Activated naive CD4-positive, alpha-beta T cell treated with anti-CD3 and anti-CD28 coated beads for 36 hours (primary cell): ENCODE results near the gene MYOD1. TPM values are rescaled to one million over a fixed set of nuclear protein-coding genes. Genes with fewer than 3 reads are reported as not detected.

Experiments used
- CTCF ChIA-PET: fragments of 350-600 bp; sonication (Branson Sonifier 250); formaldehyde crosslinking; loops from one replicate; lab custom pipeline; 2021; ENCODE audit warnings: antibody characterized with exemption; lab: Charles Lee
- DNase-seq: peaks from one replicate; pipeline ENCODE4 v3.0.0-alpha.2; 2020
- H3K27ac Mint-ChIP-seq: one replicate; pipeline ENCODE4 v1.8.0; 2021; ENCODE audit warnings: mild to moderate bottlenecking, mixed read lengths
- H3K27me3 Mint-ChIP-seq: one replicate; pipeline ENCODE4 v1.8.0; 2021; ENCODE audit warnings: low read depth, mixed read lengths
- H3K36me3 Mint-ChIP-seq: one replicate; pipeline ENCODE4 v1.8.0; 2021; ENCODE audit warnings: low read depth, mixed read lengths
- H3K4me1 Mint-ChIP-seq: one replicate; pipeline ENCODE4 v1.8.0; 2021; ENCODE audit warnings: low read depth, mixed read lengths
- H3K4me3 Mint-ChIP-seq: one replicate; pipeline ENCODE4 v1.8.0; 2021; ENCODE audit warnings: mild to moderate bottlenecking, moderate library complexity, mixed read lengths
- H3K9me3 Mint-ChIP-seq: one replicate; pipeline ENCODE4 v1.8.0; 2021; ENCODE audit warnings: mixed read lengths
- intact Hi-C: fragments of 100-400 bp; cut with micrococcal nuclease; formaldehyde crosslinking; loops from one replicate; pipeline ENCODE4 v1.15.1; 2023
- total RNA-seq, 2 experiments: library from RNA; stranded (reverse); gene quantifications; one replicate each; pipeline ENCODE4 v1.2.3, GENCODE V29; 2021

MYOD1 gene
- total RNA-seq, 2 experiments from 2014 or later: not detected

DNA sequence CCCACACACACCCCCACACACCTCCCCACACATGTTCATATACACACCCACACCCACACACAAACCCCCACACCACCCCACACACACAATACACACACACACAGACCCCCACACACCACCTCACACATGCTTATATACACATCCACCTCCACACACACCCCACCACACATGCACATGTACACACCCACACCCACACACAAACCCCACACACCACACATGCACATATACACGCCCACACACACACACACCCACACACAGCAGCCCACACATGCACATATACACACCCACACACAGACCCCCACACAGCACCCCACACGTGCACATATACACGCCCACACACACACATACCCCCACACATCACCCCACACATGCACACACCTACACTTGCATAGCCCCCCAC is 44.3 kb downstream of the MYOD1 start:
- Mint-ChIP-seq H3K27me3 (no peaks in the 10 kb centered on the region), H3K4me1 (no peaks in the 10 kb centered on the region), H3K9me3 (no peaks in the 10 kb centered on the region), H3K27ac (no peak overlapping the region), H3K36me3 (no peaks in the 10 kb centered on the region), H3K4me3 (no peak overlapping the region)
- DNase-seq: no peak
- CTCF ChIA-PET: no interaction called here
- intact Hi-C loops: no loop called here

- no peaks in the 10 kb centered on the region for H3K9me3 Mint-ChIP-seq
- H3K4me1 Mint-ChIP-seq: no peaks in the 10 kb centered on the region
- intact Hi-C loops: no loop called here
- CTCF ChIA-PET: no interaction called here
- H3K36me3 Mint-ChIP-seq: no peaks in the 10 kb centered on the region
- no peaks in the 10 kb centered on the region for H3K27me3 Mint-ChIP-seq
- H3K27ac Mint-ChIP-seq: no peak overlapping the region
- H3K4me3 Mint-ChIP-seq: no peak overlapping the region
- DNase-seq: no peak
These were observed 45.3 kb downstream of the MYOD1 start for GRCh38 chr11:17764446-17765218.

DNA sequence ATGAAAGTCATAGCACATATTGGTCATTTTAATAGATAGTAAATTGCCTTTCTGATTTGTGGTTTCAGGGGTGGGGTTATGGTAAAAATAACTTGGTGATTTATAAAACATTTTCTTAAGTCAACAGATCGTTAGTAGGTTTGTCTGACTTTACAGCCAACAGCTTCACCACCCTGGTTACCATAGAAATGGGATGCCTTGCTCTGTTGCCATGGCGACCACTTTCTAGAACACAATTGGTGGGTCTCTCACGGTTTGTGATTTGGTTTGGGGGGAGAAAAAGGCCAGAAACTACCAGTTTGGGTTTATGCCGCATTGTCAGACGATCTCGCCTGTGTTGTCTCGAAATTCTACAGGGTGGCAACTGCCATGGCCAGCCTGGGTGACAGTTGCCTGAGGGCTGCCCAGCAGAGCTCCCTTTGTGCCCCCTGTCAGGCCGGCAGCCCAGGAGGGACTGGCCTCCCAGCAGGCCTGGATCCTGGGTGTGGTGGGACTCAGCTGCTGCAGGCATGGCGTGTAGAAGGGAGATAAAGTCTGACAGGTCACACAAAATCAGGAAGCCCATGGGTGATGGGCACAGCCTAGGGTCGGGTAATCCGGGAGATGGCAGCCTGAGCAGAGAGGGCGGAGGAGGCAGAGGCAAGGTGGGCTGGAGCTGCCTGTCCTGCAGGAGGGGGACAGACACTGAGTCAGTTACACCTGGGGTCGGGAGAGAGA is 46.1 kb downstream of the MYOD1 start:
- Mint-ChIP-seq H3K4me3 (no peak overlapping the region), H3K27me3 (no peaks in the 10 kb centered on the region), H3K9me3 (no peaks in the 10 kb centered on the region), H3K4me1 (no peaks in the 10 kb centered on the region), H3K27ac (no peak overlapping the region), H3K36me3 (no peaks in the 10 kb centered on the region)
- intact Hi-C loops: no loop called here
- CTCF ChIA-PET: no interaction called here
- DNase-seq: no peak

- no peaks in the 10 kb centered on the region for H3K4me1 Mint-ChIP-seq
- no peaks in the 10 kb centered on the region for H3K9me3 Mint-ChIP-seq
- CTCF ChIA-PET: no interaction called here
- no peaks in the 10 kb centered on the region for H3K36me3 Mint-ChIP-seq
- no peak for DNase-seq
- H3K4me3 Mint-ChIP-seq: no peak overlapping the region
- no peak overlapping the region for H3K27ac Mint-ChIP-seq
- H3K27me3 Mint-ChIP-seq: no peaks in the 10 kb centered on the region
- intact Hi-C loops: no loop called here
These were observed 46.6 kb downstream of the MYOD1 start for GRCh38 chr11:17766073-17766359.

DNA sequence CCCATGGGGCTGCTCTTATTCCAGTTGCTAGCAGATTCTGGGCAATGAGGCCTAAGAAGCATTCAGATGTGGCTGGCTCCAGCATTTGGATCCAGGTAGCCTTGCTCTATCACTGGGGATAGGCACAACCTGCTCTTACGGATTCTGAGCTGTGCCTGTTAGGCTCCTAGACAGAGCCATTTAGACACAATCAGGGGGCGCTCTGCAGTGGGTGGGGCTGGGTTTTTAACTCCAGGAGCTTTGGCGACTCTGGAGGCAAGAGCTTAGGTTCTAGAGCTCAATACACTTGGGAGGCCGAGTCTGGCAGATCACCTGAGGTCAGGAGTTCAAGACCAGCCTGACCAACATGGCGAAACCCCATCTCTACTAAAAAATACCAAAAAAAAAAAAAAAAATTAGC is 47.2 kb downstream of the MYOD1 start:
- no peaks in the 10 kb centered on the region for H3K36me3 Mint-ChIP-seq
- no peaks in the 10 kb centered on the region for H3K4me1 Mint-ChIP-seq
- no peak overlapping the region for H3K27ac Mint-ChIP-seq
- no peak for DNase-seq
- CTCF ChIA-PET: no interaction called here
- no peak overlapping the region for H3K4me3 Mint-ChIP-seq
- intact Hi-C loops: no loop called here
- H3K9me3 Mint-ChIP-seq: no peaks in the 10 kb centered on the region
- no peaks in the 10 kb centered on the region for H3K27me3 Mint-ChIP-seq

GRCh38 chr11:17767301-17767885 is 48.0 kb downstream of the MYOD1 start:
- H3K4me1 Mint-ChIP-seq: no peaks in the 10 kb centered on the region
- H3K27ac Mint-ChIP-seq: no peak overlapping the region
- intact Hi-C loops: no loop called here
- CTCF ChIA-PET: interaction anchor here (0.7 to 1.6 kb wide), 2 partner anchors 36 to 889 kb away, joined by 3 to 5 read pairs; no protein-coding TSS in a partner anchor
- H3K4me3 Mint-ChIP-seq: no peak overlapping the region
- no peaks in the 10 kb centered on the region for H3K9me3 Mint-ChIP-seq
- no peaks in the 10 kb centered on the region for H3K36me3 Mint-ChIP-seq
- no peaks in the 10 kb centered on the region for H3K27me3 Mint-ChIP-seq
- no peak for DNase-seq

GRCh38 chr11:17767914-17768313 is 48.5 kb downstream of the MYOD1 start:
- Mint-ChIP-seq H3K4me1 (no peaks in the 10 kb centered on the region), H3K4me3 (no peak overlapping the region), H3K27ac (no peak overlapping the region), H3K27me3 (no peaks in the 10 kb centered on the region), H3K9me3 (no peaks in the 10 kb centered on the region), H3K36me3 (no peaks in the 10 kb centered on the region)
- CTCF ChIA-PET: interaction anchor here (1.6 kb wide), 1 partner anchor 37 kb away, joined by 5 read pairs; no protein-coding TSS in a partner anchor
- no peak for DNase-seq
- intact Hi-C loops: no loop called here

DNA sequence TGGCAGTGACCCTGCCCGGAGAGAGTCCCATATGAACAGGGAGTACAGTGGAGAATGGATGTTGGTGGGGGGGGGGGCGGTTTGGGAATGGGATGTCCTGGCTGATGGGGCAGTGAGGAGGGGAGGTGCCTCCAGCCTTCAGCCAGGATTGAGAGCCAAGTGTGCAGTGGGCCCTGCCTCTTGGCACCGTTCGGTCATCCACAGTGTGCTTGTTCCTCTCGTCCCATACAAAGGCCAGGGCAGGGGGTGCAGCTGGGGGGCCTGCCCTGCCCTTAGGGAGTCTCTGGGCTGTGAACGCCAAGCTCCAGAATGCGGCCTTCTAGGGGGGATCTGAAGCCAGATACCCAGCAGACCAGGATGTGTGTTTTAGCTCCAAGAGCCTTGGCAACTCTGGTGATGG is 49.2 kb downstream of the MYOD1 start:
- Mint-ChIP-seq H3K27me3 (no peaks in the 10 kb centered on the region), H3K4me1 (no peaks in the 10 kb centered on the region), H3K36me3 (no peaks in the 10 kb centered on the region), H3K9me3 (no peaks in the 10 kb centered on the region), H3K27ac (no peak overlapping the region), H3K4me3 (no peak overlapping the region)
- intact Hi-C loops: no loop called here
- CTCF ChIA-PET: interaction anchor here (0.7 to 1.6 kb wide), 2 partner anchors 37 to 170 kb away, joined by 3 to 5 read pairs; no protein-coding TSS in a partner anchor
- no peak for DNase-seq

GRCh38 chr11:17769218-17769617 is 49.8 kb downstream of the MYOD1 start:
- Mint-ChIP-seq H3K36me3 (no peaks in the 10 kb centered on the region), H3K27ac (no peak overlapping the region), H3K27me3 (no peaks in the 10 kb centered on the region), H3K4me3 (no peak overlapping the region), H3K9me3 (no peaks in the 10 kb centered on the region), H3K4me1 (no peaks in the 10 kb centered on the region)
- CTCF ChIA-PET: no interaction called here
- intact Hi-C loops: no loop called here
- no peak for DNase-seq

- H3K27ac Mint-ChIP-seq: no peak overlapping the region
- DNase-seq: no peak
- intact Hi-C loops: no loop called here
- no peaks in the 10 kb centered on the region for H3K36me3 Mint-ChIP-seq
- H3K9me3 Mint-ChIP-seq: no peaks in the 10 kb centered on the region
- no peaks in the 10 kb centered on the region for H3K4me1 Mint-ChIP-seq
- no peaks in the 10 kb centered on the region for H3K27me3 Mint-ChIP-seq
- no peak overlapping the region for H3K4me3 Mint-ChIP-seq
- CTCF ChIA-PET: interaction anchor here (1.2 kb wide), 1 partner anchor 8 kb away, joined by 3 read pairs; no protein-coding TSS in a partner anchor
These were observed 50.8 kb downstream of the MYOD1 start for GRCh38 chr11:17770048-17770652.

- CTCF ChIA-PET: interaction anchor here (1.2 kb wide), 1 partner anchor 8 kb away, joined by 3 read pairs; no protein-coding TSS in a partner anchor
- H3K4me3 Mint-ChIP-seq: no peak overlapping the region
- H3K27ac Mint-ChIP-seq: no peak overlapping the region
These were observed 51.5 kb downstream of the MYOD1 start for GRCh38 chr11:17770917-17771316.

GRCh38 chr11:17771415-17771814 is 52.0 kb downstream of the MYOD1 start:
- no peak overlapping the region for H3K4me3 Mint-ChIP-seq
- no peak overlapping the region for H3K27ac Mint-ChIP-seq
- no peak for DNase-seq
- CTCF ChIA-PET: interaction anchor here (1.2 kb wide), 1 partner anchor 9 kb away, joined by 3 read pairs; no protein-coding TSS in a partner anchor
- no peaks in the 10 kb centered on the region for H3K36me3 Mint-ChIP-seq
- H3K27me3 Mint-ChIP-seq: no peaks in the 10 kb centered on the region
- intact Hi-C loops: no loop called here
- H3K4me1 Mint-ChIP-seq: no peaks in the 10 kb centered on the region
- no peaks in the 10 kb centered on the region for H3K9me3 Mint-ChIP-seq

More at GRCh38 chr11:17770917-17771316, 51.5 kb downstream of the MYOD1 start:
- Mint-ChIP-seq H3K36me3 (no peaks in the 10 kb centered on the region), H3K27me3 (no peaks in the 10 kb centered on the region), H3K4me1 (no peaks in the 10 kb centered on the region), H3K9me3 (no peaks in the 10 kb centered on the region)
- intact Hi-C loops: no loop called here
- no peak for DNase-seq
